GM23338 (cell line): ENCODE results near the gene GABRR2. TPM values are rescaled to one million over a fixed set of nuclear protein-coding genes. Genes with fewer than 3 reads are reported as not detected.

ENCODE experiments used
- ATAC-seq: fragments of 200-7000 bp; cut with Tn5 transposase; 3 replicates; pipeline ENCODE4 v1.9.1; 2020
- DNase-seq: peaks from one replicate; pipeline ENCODE4 v3.0.0-alpha.2; 2015; ENCODE audit warnings: low spot score
- H2AFZ ChIP-seq: fragments of 200-600 bp; sonication (generic); 2 replicates; pipeline ENCODE4 v1.8.0; 2016; ENCODE audit warnings: antibody characterized with exemption, mild to moderate bottlenecking, moderate library complexity
- H3F3A ChIP-seq: fragments of 200-600 bp; sonication (generic); replicated peaks from 2 replicates; pipeline ENCODE4 v1.8.0; 2017; ENCODE audit warnings: antibody characterized with exemption, mixed run types, low read depth
- H3K27ac ChIP-seq: fragments of 200-600 bp; sonication (generic); 2 replicates; pipeline ENCODE4 v1.6.1; 2016; ENCODE audit warnings: low read depth
- H3K27me3 ChIP-seq: fragments of 200-600 bp; sonication (generic); 2 replicates; pipeline ENCODE4 v1.8.0; 2016; ENCODE audit warnings: mild to moderate bottlenecking, mixed run types, moderate library complexity; ENCODE audit not compliant: insufficient read depth
- H3K36me3 ChIP-seq: fragments of 200-600 bp; sonication (generic); 2 replicates; pipeline ENCODE4 v1.8.0; 2016; ENCODE audit warnings: mild to moderate bottlenecking; ENCODE audit not compliant: insufficient read depth
- H3K4me1 ChIP-seq: fragments of 200-600 bp; sonication (generic); 2 replicates; pipeline ENCODE4 v1.8.0; 2016; ENCODE audit warnings: mild to moderate bottlenecking, moderate library complexity; ENCODE audit not compliant: insufficient read depth
- H3K4me2 ChIP-seq: fragments of 200-600 bp; sonication (generic); 2 replicates; pipeline ENCODE4 v1.7.1; 2017; ENCODE audit warnings: mixed run types
- H3K4me3 ChIP-seq: fragments of 200-600 bp; sonication (generic); 2 replicates; pipeline ENCODE4 v1.6.1; 2016; ENCODE audit warnings: mixed run types
- H3K79me2 ChIP-seq: fragments of 200-600 bp; sonication (generic); replicated peaks from 2 replicates; pipeline ENCODE4 v1.8.0; 2017; ENCODE audit warnings: mild to moderate bottlenecking; ENCODE audit not compliant: insufficient read depth
- H3K9me2 ChIP-seq: fragments of 200-600 bp; sonication (generic); 2 replicates; pipeline ENCODE4 v1.8.0; 2017; ENCODE audit not compliant: insufficient read depth
- H4K20me1 ChIP-seq: fragments of 200-600 bp; sonication (generic); replicated peaks from 2 replicates; pipeline ENCODE4 v1.8.0; 2017; ENCODE audit warnings: mild to moderate bottlenecking; ENCODE audit not compliant: insufficient read depth
- H3K27ac Mint-ChIP-seq: 2 replicates; pipeline ENCODE4 v1.8.0; 2020; ENCODE audit warnings: inconsistent platforms, mild to moderate bottlenecking, moderate library complexity, mixed read lengths
- H3K27me3 Mint-ChIP-seq: 3 replicates; pipeline ENCODE4 v1.8.0; 2022; ENCODE audit warnings: low read depth, mild to moderate bottlenecking, moderate library complexity, mixed read lengths, inconsistent platforms; ENCODE audit not compliant: insufficient read depth, poor library complexity
- H3K36me3 Mint-ChIP-seq: 3 replicates; pipeline ENCODE4 v1.8.0; 2021; ENCODE audit warnings: low read depth, mild to moderate bottlenecking, inconsistent platforms, moderate library complexity, mixed read lengths
- H3K4me1 Mint-ChIP-seq: 3 replicates; pipeline ENCODE4 v1.8.0; 2020; ENCODE audit warnings: mild to moderate bottlenecking, inconsistent platforms, mixed read lengths
- H3K4me3 Mint-ChIP-seq: 3 replicates; pipeline ENCODE4 v1.8.0; 2021; ENCODE audit warnings: moderate library complexity, mild to moderate bottlenecking, inconsistent platforms, mixed read lengths
- H3K9me3 Mint-ChIP-seq: 3 replicates; pipeline ENCODE4 v1.8.0; 2020; ENCODE audit warnings: moderate library complexity, mild to moderate bottlenecking, inconsistent platforms, mixed read lengths
- CREB1 ChIP-seq: fragments of 250-450 bp; sonication (Bioruptor Pico); IDR thresholded peaks from 2 replicates; pipeline ENCODE4 v1.5.0; 2020; ENCODE audit warnings: low read depth, mild to moderate bottlenecking, moderate library complexity
- CTCF ChIP-seq, 2 experiments: fragments of 200-600 bp in 1 of 2; sonication (generic) in 1 of 2; conservative IDR thresholded peaks; 2 replicates each; pipeline versions ENCODE4 v1.5.1 to v1.6.1; 2016 to 2017; ENCODE audit warnings: antibody characterized with exemption in 2 of 2, low read depth in 2 of 2, mild to moderate bottlenecking in 2 of 2, moderate library complexity in 1 of 2
- EZH2 ChIP-seq: fragments of 200-600 bp; sonication (generic); IDR thresholded peaks from one replicate; pipeline ENCODE4 v1.8.0; 2017; ENCODE audit warnings: antibody characterized with exemption, mild to moderate bottlenecking, low read depth; ENCODE audit not compliant: unreplicated experiment
- JUNB ChIP-seq: IDR thresholded peaks from one replicate; pipeline ENCODE4 v1.6.1; 2016; ENCODE audit warnings: antibody characterized with exemption; ENCODE audit not compliant: unreplicated experiment
- NANOG ChIP-seq: IDR thresholded peaks from 2 replicates; pipeline ENCODE4 v1.6.1; 2016; ENCODE audit warnings: antibody characterized with exemption, borderline replicate concordance
- ZNF462 ChIP-seq: fragments of 250-450 bp; sonication (Bioruptor Pico); IDR thresholded peaks from 2 replicates; pipeline ENCODE4 v1.5.0; 2020; ENCODE audit warnings: mild to moderate bottlenecking, moderate library complexity
- polyA plus RNA-seq: library from polyadenylated mRNA; unstranded; fragments of >200 nt; fragmentation: Nextera tagmentation; extraction: Ambion mirVana; gene quantifications from 2 replicates; pipeline ENCODE4 v1.2.1, GENCODE V29; 2016
- total RNA-seq: library from RNA; depleted of rRNA; stranded (reverse); fragments of >200 nt; shearing (Covaris generic); gene quantifications from 2 replicates; pipeline ENCODE4 v1.2.3, GENCODE V29; 2014

Gene GABRR2
- total and polyA plus RNA-seq, 2 experiments from 2014 or later, result not detected

- Histone ChIP-seq H3K27me3 (peaks cover 4% of the 10 kb centered on the region; the same call in 1 of the 2 replicates), H3K36me3 (no peaks in the 10 kb centered on the region), H3K4me2 (peak overlapping the region; percentile 61), H3K27ac (no peak overlapping the region), H3K79me2 (no peaks in the 10 kb centered on the region; the same call in 1 of the 2 replicates), H2AFZ (no peak overlapping the region), H4K20me1 (no peaks in the 10 kb centered on the region; the same call in 1 of the 2 replicates), H3K4me3 (peak overlapping the region; percentile 24), H3F3A (no peaks in the 10 kb centered on the region), H3K9me2 (no peaks in the 10 kb centered on the region), H3K4me1 (peaks cover 21% of the 10 kb centered on the region)
- Mint-ChIP-seq H3K36me3 (no peaks in the 10 kb centered on the region; the same call in 1 of the 3 replicates), H3K4me1 (peaks cover 35% of the 10 kb centered on the region), H3K9me3 (no peaks in the 10 kb centered on the region), H3K4me3 (peak overlapping the region; percentile 7; the same call in 2 of the 3 replicates), H3K27me3 (peaks cover 3% of the 10 kb centered on the region), H3K27ac (no peak overlapping the region)
- TF ChIP-seq NANOG, result no peak
- peak; percentile 13; the same call in 1 of the 2 replicates for TF ChIP-seq ZNF462 (CRISPR knock-in tag)
- TF ChIP-seq CREB1 (CRISPR knock-in tag), result peak; percentile 14; the same call in 1 of the 2 replicates
- no peak for TF ChIP-seq EZH2
- peak; percentile 51 to 53 for TF ChIP-seq CTCF (conservative IDR thresholded peaks at IDR 0.05; ENCODE audit: low read depth in 2 of 2)
- no peak for TF ChIP-seq JUNB
- DNase-seq (peak; percentile 57), ATAC-seq (peak; percentile 91)
Observed at GRCh38 chr6:89242574-89243330, 72.3 kb downstream of the GABRR2 start.
